ENCODE data around the gene PRR23E.

PRR23E gene

GRCh38 chr3:127184870-127185216 is 8.1 kb upstream of the PRR23E start:
- no peak for DNase-seq (ENCODE audit: low read depth, low spot score)

GRCh38 chr3:127185268-127185667 is 7.7 kb upstream of the PRR23E start:
- DNase-seq (ENCODE audit: low read depth, low spot score), result no peak

GRCh38 chr3:127185962-127186674 is 6.8 kb upstream of the PRR23E start:
- DNase-seq (ENCODE audit: low read depth, low spot score), result no peak

- no peak for DNase-seq (ENCODE audit: low read depth, low spot score)
Observed at GRCh38 chr3:127187316-127187715, 5.6 kb upstream of the PRR23E start.

GRCh38 chr3:127193341-127193740 is 410 bp downstream of the PRR23E start:
- no peak for DNase-seq (ENCODE audit: low read depth, low spot score)

GRCh38 chr3:127193775-127194174 is 844 bp downstream of the PRR23E start:
- DNase-seq (ENCODE audit: low read depth, low spot score), result no peak

- DNase-seq (ENCODE audit: low read depth, low spot score), result no peak
Observed at GRCh38 chr3:127194601-127195187, 1.8 kb downstream of the PRR23E start.

GRCh38 chr3:127195417-127195816 is 2.5 kb downstream of the PRR23E start:
- DNase-seq (ENCODE audit: low read depth, low spot score), result no peak

GRCh38 chr3:127196002-127196401 is 3.1 kb downstream of the PRR23E start:
- DNase-seq (ENCODE audit: low read depth, low spot score), result no peak

- no peak for DNase-seq (ENCODE audit: low read depth, low spot score)
Observed at GRCh38 chr3:127196466-127197299, 3.8 kb downstream of the PRR23E start.

GRCh38 chr3:127197300-127198189 is 4.6 kb downstream of the PRR23E start:
- no peak for DNase-seq (ENCODE audit: low read depth, low spot score)

- DNase-seq (ENCODE audit: low read depth, low spot score), result no peak
Observed at GRCh38 chr3:127200086-127200691, 7.3 kb downstream of the PRR23E start.

GRCh38 chr3:127203024-127203423 is 10.1 kb downstream of the PRR23E start:
- DNase-seq (ENCODE audit: low read depth, low spot score), result no peak

GRCh38 chr3:127204841-127205582 is 12.1 kb downstream of the PRR23E start:
- DNase-seq (ENCODE audit: low read depth, low spot score), result no peak

GRCh38 chr3:127206154-127206553 is 13.2 kb downstream of the PRR23E start:
- DNase-seq (ENCODE audit: low read depth, low spot score), result no peak

GRCh38 chr3:127206611-127207516 is 13.9 kb downstream of the PRR23E start:
- no peak for DNase-seq (ENCODE audit: low read depth, low spot score)

GRCh38 chr3:127207727-127208482 is 15.0 kb downstream of the PRR23E start:
- DNase-seq (ENCODE audit: low read depth, low spot score), result no peak

GRCh38 chr3:127208483-127209100 is 15.7 kb downstream of the PRR23E start:
- DNase-seq (ENCODE audit: low read depth, low spot score), result no peak
